ENCODE data around the gene ORAI2. TPM values are rescaled to one million over a fixed set of nuclear protein-coding genes. Genes with fewer than 3 reads are reported as not detected.

The ORAI2 gene
- total and polyA plus RNA-seq, 2 of the 8 experiments (the other 6 are each of a cell fraction or from before 2014, with no cell fraction given), result 20.7 to 35.2 TPM

DNA sequence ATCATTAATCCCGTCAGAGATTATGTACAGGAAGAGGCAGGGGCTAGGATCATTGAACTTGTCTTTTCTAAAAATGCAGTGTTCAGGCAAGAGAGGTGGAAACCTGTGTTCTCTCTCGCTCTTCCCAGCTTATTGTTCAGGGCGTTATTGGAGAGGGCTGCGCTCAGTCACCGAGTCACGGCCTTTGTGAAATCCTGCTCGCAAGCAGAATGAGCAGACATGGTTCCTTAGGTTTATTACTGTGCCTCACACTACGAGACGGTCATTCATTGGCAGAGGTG lies 37.8 kb upstream of the ORAI2 start:
- Histone ChIP-seq H3K79me1 (ENCODE audit: low read depth, low read length) (no peaks in the 10 kb centered on the region), H2BK120ac (replicated peaks; ENCODE audit: low read depth, low read length) (no peak overlapping the region), H3K27me3 (replicated peaks in 1 of 4; ENCODE audit: control insufficient read depth in 3 of 4, extremely low read depth in 1 of 4, insufficient read depth in 3 of 4, low read length in 3 of 4) (no peaks in the 10 kb centered on the region), H2BK12ac (ENCODE audit: low read depth, low read length) (peak overlapping the region; percentile 82), H3K27ac (ENCODE audit: low read depth, low read length) (peak overlapping the region; percentile 93), H3K18ac (ENCODE audit: extremely low read depth, low read length) (peak overlapping the region; percentile 11), H3K4me1 (replicated peaks in 1 of 4; ENCODE audit: control insufficient read depth in 3 of 4, insufficient read depth in 4 of 4, low read length in 3 of 4) (peaks cover 0 to 6% (median 2%) of the 10 kb centered on the region in 4 experiments; a peak in 2 of 7 replicates), H2BK5ac (ENCODE audit: low read depth, low read length) (peak overlapping the region; percentile 89), H2BK15ac (ENCODE audit: low read length) (no peak overlapping the region), H4K5ac (ENCODE audit: insufficient read length, low read depth, low read length) (peak overlapping the region; percentile 27), H4K91ac (replicated peaks; ENCODE audit: insufficient read length, low read length) (peak overlapping the region; percentile 4), H2AK5ac (ENCODE audit: low read depth, low read length) (peak overlapping the region; percentile 75; the same call in 1 of the 2 replicates), H3K4me2 (ENCODE audit: insufficient read depth in 1 of 2, low read depth in 2 of 2, low read length in 2 of 2) (peak overlapping the region; percentile 88 to 96), H2AFZ (ENCODE audit: low read length) (peak overlapping the region; percentile 28), H3K23me2 (ENCODE audit: low read depth, low read length) (peaks cover 11% of the 10 kb centered on the region), H2BK20ac (ENCODE audit: low read length) (no peak overlapping the region), H3K36me3 (ENCODE audit: control insufficient read depth in 2 of 4, insufficient read depth in 4 of 4, low read length in 3 of 4) (peaks cover 2 to 16% (median 10%) of the 10 kb centered on the region in 4 experiments; a peak in 6 of 8 replicates), H3K79me2 (ENCODE audit: control insufficient read depth in 1 of 2, insufficient read depth in 2 of 2, low read length in 2 of 2) (peaks cover 3 to 11% of the 10 kb centered on the region in 2 experiments; a peak in 2 of 4 replicates), H4K8ac (ENCODE audit: extremely low read depth, insufficient read depth, low read length) (0 out of 2 replicates have a peak overlapping the region, but pooled peaks have one; percentile 97), H3K23ac (ENCODE audit: insufficient read length) (no peak overlapping the region), H3K4me3 (ENCODE audit: extremely low read depth in 1 of 4, insufficient read depth in 2 of 4, low read depth in 3 of 4, low read length in 4 of 4) (peak overlapping the region; percentile 69 to 94 (median 88)), H3K14ac (ENCODE audit: insufficient read length) (no peak overlapping the region), H3K56ac (replicated peaks; ENCODE audit: insufficient read length, low read depth, low read length) (peak overlapping the region; percentile 7), H4K20me1 (replicated peaks in 1 of 2; ENCODE audit: control insufficient read depth in 1 of 2, insufficient read depth in 2 of 2, low read length in 2 of 2) (peaks cover 1% of the 10 kb centered on the region in 2 experiments), H3K9me3 (ENCODE audit: insufficient read depth in 2 of 2, low read depth in 1 of 2, low read length in 1 of 2) (no peaks in the 10 kb centered on the region), H3K9ac (replicated peaks in 1 of 4; ENCODE audit: extremely low read depth in 1 of 4, low read depth in 3 of 4, low read length in 3 of 4) (peak overlapping the region in 3 of 4 experiments; percentile 73 to 92 (median 74); a peak in 6 of 7 replicates), H3K4ac (replicated peaks; ENCODE audit: insufficient read length, low read depth, low read length) (no peak overlapping the region)
- no peak for FAIRE-seq
- WGBS, 2 experiments (ENCODE audit: extremely low coverage in 1 of 2, insufficient coverage in 1 of 2, insufficient read length in 1 of 2, insufficient replicate concordance in 2 of 2, low coverage in 1 of 2, low lambda C conversion rate in 2 of 2, missing lambda C conversion rate in 1 of 2), result 14% methylated on average over 9 of the region's 9 CpGs; no CpG with 5 or more reads in 1 of the 2 experiments
- ChIA-PET CTCF (ENCODE audit: partially characterized antibody) (interaction anchor here (1.0 to 11.4 kb wide), 7 partner anchors 9 to 115 kb away, joined by 3 to 118 read pairs (median 5); no protein-coding TSS in a partner anchor), POLR2A (ENCODE audit: partially characterized antibody) (interaction anchor here (0.6 to 4.0 kb wide), 27 partner anchors 9 to 740 kb away, joined by 3 to 21 read pairs (median 4); no protein-coding TSS in a partner anchor)
- DNase-seq (ENCODE audit: low read depth in 1 of 2, low spot score in 2 of 2), result no peak
- TF ChIP-seq SP4 (IDR thresholded peaks at IDR 0.05; ENCODE audit: low read length), result 0 out of 2 replicates have a peak, but pooled peaks have one; percentile 21
- TF ChIP-seq TAF1 (IDR thresholded peaks at IDR 0.05; ENCODE audit: low read depth, low read length), result no peak
- TF ChIP-seq EZH2 (IDR thresholded peaks at IDR 0.05; ENCODE audit: low read depth, low read length, severe bottlenecking), result no peak
- TF ChIP-seq RFX5 (IDR thresholded peaks at IDR 0.05; ENCODE audit: borderline replicate concordance, low read depth, low read length), result no peak
- TF ChIP-seq KDM4A (IDR thresholded peaks at IDR 0.05; ENCODE audit: low read depth, low read length, severe bottlenecking), result no peak
